Measurements from ENCODE around the gene TSC22D2. TPM values are rescaled to one million over a fixed set of nuclear protein-coding genes. Genes with fewer than 3 reads are reported as not detected.

TSC22D2 gene
- total RNA-seq, 3 donors from 2014 or later: 21.8 to 35.5 (median 31.3) TPM

GRCh38 chr3:150509780-150510179 is 101.7 kb downstream of the TSC22D2 start:
- no peak for ATAC-seq
- intact Hi-C loops (cut with DNase I, micrococcal nuclease): no loop called here
- TF ChIP-seq, protein P1, sequence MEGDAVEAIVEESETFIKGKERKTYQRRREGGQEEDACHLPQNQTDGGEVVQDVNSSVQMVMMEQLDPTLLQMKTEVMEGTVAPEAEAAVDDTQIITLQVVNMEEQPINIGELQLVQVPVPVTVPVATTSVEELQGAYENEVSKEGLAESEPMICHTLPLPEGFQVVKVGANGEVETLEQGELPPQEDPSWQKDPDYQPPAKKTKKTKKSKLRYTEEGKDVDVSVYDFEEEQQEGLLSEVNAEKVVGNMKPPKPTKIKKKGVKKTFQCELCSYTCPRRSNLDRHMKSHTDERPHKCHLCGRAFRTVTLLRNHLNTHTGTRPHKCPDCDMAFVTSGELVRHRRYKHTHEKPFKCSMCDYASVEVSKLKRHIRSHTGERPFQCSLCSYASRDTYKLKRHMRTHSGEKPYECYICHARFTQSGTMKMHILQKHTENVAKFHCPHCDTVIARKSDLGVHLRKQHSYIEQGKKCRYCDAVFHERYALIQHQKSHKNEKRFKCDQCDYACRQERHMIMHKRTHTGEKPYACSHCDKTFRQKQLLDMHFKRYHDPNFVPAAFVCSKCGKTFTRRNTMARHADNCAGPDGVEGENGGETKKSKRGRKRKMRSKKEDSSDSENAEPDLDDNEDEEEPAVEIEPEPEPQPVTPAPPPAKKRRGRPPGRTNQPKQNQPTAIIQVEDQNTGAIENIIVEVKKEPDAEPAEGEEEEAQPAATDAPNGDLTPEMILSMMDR (IDR thresholded peaks at IDR 0.05): no peak
- no peaks in the 10 kb centered on the region for H3K4me1 ChIP-seq (ENCODE audit: low read depth)
- no peak overlapping the region for H3K4me3 ChIP-seq
- no peaks in the 10 kb centered on the region for H3K9me3 ChIP-seq
- H3K36me3 ChIP-seq (ENCODE audit: low read depth): no peaks in the 10 kb centered on the region
- DNase-seq: no peak

DNA sequence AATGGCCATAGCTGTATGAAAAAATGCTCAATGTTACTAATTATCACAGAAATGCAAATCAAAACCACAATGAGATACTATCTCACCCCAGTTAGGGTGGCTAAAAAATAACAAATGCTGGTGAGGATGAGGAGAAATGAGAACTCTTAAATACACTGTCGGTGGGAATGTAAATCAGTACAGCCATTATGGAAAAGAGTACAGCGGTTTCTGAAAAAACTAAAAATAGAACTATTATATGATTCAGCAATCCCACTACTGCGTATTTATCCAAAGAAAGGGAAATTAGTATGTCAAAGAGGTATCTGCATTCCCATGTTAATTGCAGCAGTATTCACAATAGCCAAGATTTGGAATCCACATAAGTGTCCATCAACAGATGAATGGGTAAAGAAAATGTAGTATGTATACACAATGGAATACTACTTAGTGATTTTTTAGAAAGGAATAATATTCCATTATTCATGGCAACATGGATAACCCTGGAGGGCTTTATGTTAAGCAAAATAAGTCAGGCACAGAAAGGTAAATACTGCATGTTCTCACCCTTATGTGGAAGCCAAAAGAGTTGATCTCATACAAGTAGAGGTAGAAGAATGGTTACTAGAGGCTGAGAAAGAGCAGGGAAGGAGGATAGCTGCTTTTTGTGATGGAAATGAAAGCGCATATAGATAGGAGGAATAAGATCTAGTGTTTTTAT is 103.2 kb downstream of the TSC22D2 start:
- intact Hi-C loops (cut with DNase I, micrococcal nuclease): no loop called here
- no peaks in the 10 kb centered on the region for H3K4me1 ChIP-seq (ENCODE audit: low read depth)

DNA sequence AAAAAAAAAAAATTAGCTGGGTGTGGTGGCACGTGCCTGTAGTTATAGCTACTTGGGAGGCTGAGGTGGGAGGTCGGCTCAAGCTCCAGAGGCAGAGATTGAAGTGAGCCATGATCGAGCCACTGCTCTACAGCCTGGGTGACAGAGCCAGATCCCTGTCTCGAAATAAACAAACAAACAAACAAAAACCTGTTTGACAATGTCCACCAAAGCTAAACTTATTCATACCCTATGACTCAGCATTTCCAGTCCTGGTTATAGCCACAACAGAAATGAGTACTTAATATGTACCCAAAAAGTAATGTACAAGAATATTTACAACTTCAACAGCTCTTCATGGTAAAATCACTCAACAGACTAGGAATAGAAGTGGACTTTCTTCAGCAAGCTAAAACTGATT is 107.1 kb downstream of the TSC22D2 start:
- H3K4me1 ChIP-seq (ENCODE audit: low read depth): peaks cover 6% of the 10 kb centered on the region
- ATAC-seq: no peak
- DNase-seq: no peak
- TF ChIP-seq, protein P1 (IDR thresholded peaks at IDR 0.05): no peak
- H3K9me3 ChIP-seq: no peaks in the 10 kb centered on the region
- H3K36me3 ChIP-seq (ENCODE audit: low read depth): no peaks in the 10 kb centered on the region
- H3K4me3 ChIP-seq: no peak overlapping the region
- intact Hi-C loops (cut with DNase I, micrococcal nuclease): no loop called here

More for the DNA sequence above, 103.2 kb downstream of the TSC22D2 start:
- no peaks in the 10 kb centered on the region for H3K9me3 ChIP-seq
- H3K36me3 ChIP-seq (ENCODE audit: low read depth): no peaks in the 10 kb centered on the region
- H3K4me3 ChIP-seq: no peak overlapping the region
- no peak for ATAC-seq
- TF ChIP-seq, protein P1 (IDR thresholded peaks at IDR 0.05): no peak
- DNase-seq: no peak

Other genes starting within 250 kb of the TSC22D2 start
- 10 to 100 TPM; 72.8 to 87.1 (median 86.6) TPM for gene SERP1, start 138.2 kb downstream of the TSC22D2 start, total RNA-seq
- gene EIF2A, start 138.5 kb downstream of the TSC22D2 start, total RNA-seq: 10 to 100 TPM; 67.4 to 78.9 (median 74.1) TPM
- 10 to 100 TPM; 80.7 to 90.2 (median 84.6) TPM for gene SELENOT, start 195.0 kb downstream of the TSC22D2 start, total RNA-seq